ENCODE data around the gene MX1.

Gene MX1

DNA sequence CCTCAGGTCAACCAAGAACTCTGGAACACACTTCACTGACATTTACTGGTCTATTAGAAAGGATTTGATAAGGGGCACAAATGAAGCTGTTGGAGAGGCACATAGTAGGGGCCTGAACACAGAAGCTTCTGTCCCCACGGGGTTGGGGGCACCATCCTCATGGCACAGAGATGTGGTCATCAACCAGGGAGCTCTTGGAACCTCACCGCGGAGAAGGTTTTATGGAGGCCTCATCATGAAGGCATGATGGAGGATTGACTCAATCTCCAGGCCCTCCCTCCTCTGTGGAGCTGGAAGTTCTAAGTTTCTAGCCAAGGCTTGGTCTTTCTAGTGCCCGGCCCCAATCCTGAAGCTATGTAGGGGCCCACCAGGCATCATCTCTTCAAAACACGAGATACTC is 23.6 kb downstream of the MX1 start:
- Histone ChIP-seq H3K36me3 (ENCODE audit: control insufficient read depth in 1 of 2, insufficient read depth in 2 of 2, low read length in 2 of 2) (peaks cover 52 to 72% of the 10 kb centered on the region in 2 donors), H3K9me3 (ENCODE audit: control insufficient read depth in 1 of 2, low read length in 2 of 2) (no peaks in the 10 kb centered on the region), H3K27ac (ENCODE audit: low read length) (no peak overlapping the region), H3K4me3 (ENCODE audit: low read depth in 1 of 2, low read length in 2 of 2) (no peak overlapping the region), H3K27me3 (ENCODE audit: low read depth, low read length) (no peaks in the 10 kb centered on the region), H3K4me1 (ENCODE audit: control insufficient read depth in 1 of 2, insufficient read depth in 2 of 2, low read length in 2 of 2) (no peaks in the 10 kb centered on the region)

DNA sequence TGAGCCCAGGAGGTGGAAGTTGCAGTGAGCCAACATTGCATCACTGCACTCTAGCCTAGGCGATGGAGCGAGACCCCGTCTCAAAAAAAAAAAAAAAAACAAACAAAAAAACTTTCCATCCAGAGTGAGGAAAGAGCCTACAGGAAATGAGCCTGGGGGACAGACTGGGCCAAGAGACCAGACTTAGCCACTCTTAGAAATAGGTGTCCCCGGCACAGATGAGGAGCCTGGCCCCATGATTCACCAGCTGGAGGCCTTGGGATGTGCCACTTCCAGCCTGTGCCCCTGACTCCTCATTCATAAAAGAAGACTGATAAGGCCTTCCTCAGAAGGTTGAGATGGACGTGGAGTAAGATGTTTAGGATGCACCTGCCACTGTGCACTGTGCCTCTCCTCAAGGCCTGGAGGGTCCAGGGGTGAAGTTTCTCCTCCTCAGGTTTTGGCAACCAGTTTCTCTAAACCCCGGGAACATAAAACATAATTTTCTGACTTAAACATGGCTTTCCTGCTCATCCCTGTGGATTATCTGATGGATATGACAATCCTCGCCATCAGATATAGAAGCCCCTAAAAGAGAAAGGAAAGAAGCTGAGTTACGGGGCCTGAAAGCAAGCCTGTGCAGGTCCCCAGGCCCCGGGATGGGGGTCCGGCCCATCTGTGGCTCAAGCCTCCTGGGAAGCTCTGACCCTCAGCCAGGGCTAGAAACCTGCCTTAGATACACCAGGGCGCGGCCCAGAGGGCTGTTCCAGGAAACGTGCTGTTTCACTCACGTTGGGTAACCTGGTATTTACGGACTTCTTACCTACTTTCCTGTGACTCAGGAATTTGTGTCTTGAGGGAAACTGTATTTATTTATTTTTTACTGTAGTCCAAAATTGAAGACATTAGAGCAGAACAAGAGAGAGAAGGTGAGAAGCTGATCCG is 26.0 kb downstream of the MX1 start:
- no peak overlapping the region for H3K27ac ChIP-seq (ENCODE audit: low read length)
- H3K27me3 ChIP-seq (ENCODE audit: low read depth, low read length), result no peaks in the 10 kb centered on the region
- H3K36me3 ChIP-seq (ENCODE audit: control insufficient read depth in 1 of 2, insufficient read depth in 2 of 2, low read length in 2 of 2), result peaks cover 38 to 65% of the 10 kb centered on the region in 2 donors
- H3K4me1 ChIP-seq (ENCODE audit: control insufficient read depth in 1 of 2, insufficient read depth in 2 of 2, low read length in 2 of 2), result no peaks in the 10 kb centered on the region
- H3K4me3 ChIP-seq (ENCODE audit: low read depth in 1 of 2, low read length in 2 of 2), result no peak overlapping the region
- no peaks in the 10 kb centered on the region for H3K9me3 ChIP-seq (ENCODE audit: control insufficient read depth in 1 of 2, low read length in 2 of 2)

DNA sequence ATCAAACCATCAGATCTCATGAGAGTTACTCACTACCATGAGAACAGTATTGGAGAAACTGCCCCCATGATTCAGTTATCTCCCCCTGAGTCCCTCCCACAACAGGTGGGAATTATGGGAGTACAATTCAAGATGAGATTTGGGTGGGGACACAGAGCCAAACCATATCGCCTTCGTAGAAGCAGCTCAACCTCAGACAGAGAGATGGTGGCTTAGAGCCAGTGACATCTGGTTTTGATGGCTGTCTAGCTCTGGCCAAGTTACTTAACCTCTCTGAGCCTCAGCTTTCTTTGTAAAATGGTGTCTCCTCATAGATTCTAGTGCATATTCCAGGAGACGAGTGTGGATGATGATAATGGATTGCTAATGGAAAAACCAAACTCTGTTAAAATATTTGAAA is 27.2 kb downstream of the MX1 start:
- Histone ChIP-seq H3K4me3 (ENCODE audit: low read depth in 1 of 2, low read length in 2 of 2) (no peak overlapping the region), H3K36me3 (ENCODE audit: control insufficient read depth in 1 of 2, insufficient read depth in 2 of 2, low read length in 2 of 2) (peaks cover 34 to 67% of the 10 kb centered on the region in 2 donors), H3K27me3 (ENCODE audit: low read depth, low read length) (no peaks in the 10 kb centered on the region), H3K4me1 (ENCODE audit: control insufficient read depth in 1 of 2, insufficient read depth in 2 of 2, low read length in 2 of 2) (no peaks in the 10 kb centered on the region), H3K27ac (ENCODE audit: low read length) (no peak overlapping the region), H3K9me3 (ENCODE audit: control insufficient read depth in 1 of 2, low read length in 2 of 2) (no peaks in the 10 kb centered on the region)

GRCh38 chr21:41453761-41454160 is 27.7 kb downstream of the MX1 start:
- H3K9me3 ChIP-seq (ENCODE audit: control insufficient read depth in 1 of 2, low read length in 2 of 2), result no peaks in the 10 kb centered on the region
- peaks cover 36 to 72% of the 10 kb centered on the region in 2 donors for H3K36me3 ChIP-seq (ENCODE audit: control insufficient read depth in 1 of 2, insufficient read depth in 2 of 2, low read length in 2 of 2)
- H3K4me3 ChIP-seq (ENCODE audit: low read depth in 1 of 2, low read length in 2 of 2), result no peak overlapping the region
- no peaks in the 10 kb centered on the region for H3K4me1 ChIP-seq (ENCODE audit: control insufficient read depth in 1 of 2, insufficient read depth in 2 of 2, low read length in 2 of 2)
- H3K27ac ChIP-seq (ENCODE audit: low read length), result no peak overlapping the region
- no peaks in the 10 kb centered on the region for H3K27me3 ChIP-seq (ENCODE audit: low read depth, low read length)

DNA sequence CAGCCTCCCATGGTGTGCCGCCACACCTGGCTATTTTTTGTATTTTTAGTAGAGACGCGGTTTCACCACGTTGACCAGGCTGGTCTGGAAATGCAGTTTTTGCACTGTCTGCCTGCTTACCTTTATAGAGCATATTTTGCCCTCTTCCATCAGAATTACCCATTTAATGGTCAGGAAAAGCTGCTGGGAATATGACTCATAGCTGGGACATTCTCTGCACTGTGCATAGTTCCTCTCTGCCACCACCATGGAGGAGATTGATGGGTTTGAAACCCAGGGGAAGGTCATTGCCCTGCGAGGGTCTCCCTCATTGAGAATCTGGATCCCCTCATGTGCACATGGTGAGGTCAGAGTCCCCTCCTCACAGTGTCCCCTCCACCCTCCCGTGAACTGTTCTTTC is 32.1 kb downstream of the MX1 start:
- Histone ChIP-seq H3K4me1 (ENCODE audit: control insufficient read depth in 1 of 2, insufficient read depth in 2 of 2, low read length in 2 of 2) (peaks cover 0 to 3% of the 10 kb centered on the region in 2 donors), H3K27me3 (ENCODE audit: low read depth, low read length) (no peaks in the 10 kb centered on the region), H3K4me3 (ENCODE audit: low read depth in 1 of 2, low read length in 2 of 2) (no peak overlapping the region), H3K36me3 (ENCODE audit: control insufficient read depth in 1 of 2, insufficient read depth in 2 of 2, low read length in 2 of 2) (peaks cover 20 to 43% of the 10 kb centered on the region in 2 donors), H3K9me3 (ENCODE audit: control insufficient read depth in 1 of 2, low read length in 2 of 2) (no peaks in the 10 kb centered on the region), H3K27ac (ENCODE audit: low read length) (no peak overlapping the region)

DNA sequence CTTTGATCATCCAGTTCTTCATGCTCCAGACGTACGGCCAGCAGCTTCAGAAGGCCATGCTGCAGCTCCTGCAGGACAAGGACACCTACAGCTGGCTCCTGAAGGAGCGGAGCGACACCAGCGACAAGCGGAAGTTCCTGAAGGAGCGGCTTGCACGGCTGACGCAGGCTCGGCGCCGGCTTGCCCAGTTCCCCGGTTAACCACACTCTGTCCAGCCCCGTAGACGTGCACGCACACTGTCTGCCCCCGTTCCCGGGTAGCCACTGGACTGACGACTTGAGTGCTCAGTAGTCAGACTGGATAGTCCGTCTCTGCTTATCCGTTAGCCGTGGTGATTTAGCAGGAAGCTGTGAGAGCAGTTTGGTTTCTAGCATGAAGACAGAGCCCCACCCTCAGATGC is 32.5 kb downstream of the MX1 start:
- peaks cover 0 to 3% of the 10 kb centered on the region in 2 donors for H3K4me1 ChIP-seq (ENCODE audit: control insufficient read depth in 1 of 2, insufficient read depth in 2 of 2, low read length in 2 of 2)
- H3K9me3 ChIP-seq (ENCODE audit: control insufficient read depth in 1 of 2, low read length in 2 of 2), result no peaks in the 10 kb centered on the region
- no peak overlapping the region for H3K27ac ChIP-seq (ENCODE audit: low read length)
- no peaks in the 10 kb centered on the region for H3K27me3 ChIP-seq (ENCODE audit: low read depth, low read length)
- peaks cover 17 to 39% of the 10 kb centered on the region in 2 donors for H3K36me3 ChIP-seq (ENCODE audit: control insufficient read depth in 1 of 2, insufficient read depth in 2 of 2, low read length in 2 of 2)
- H3K4me3 ChIP-seq (ENCODE audit: low read depth in 1 of 2, low read length in 2 of 2), result no peak overlapping the region

GRCh38 chr21:41459884-41460534 is 34.0 kb downstream of the MX1 start:
- Histone ChIP-seq H3K4me3 (ENCODE audit: low read depth in 1 of 2, low read length in 2 of 2) (no peak overlapping the region), H3K4me1 (ENCODE audit: control insufficient read depth in 1 of 2, insufficient read depth in 2 of 2, low read length in 2 of 2) (peaks cover 0 to 3% of the 10 kb centered on the region in 2 donors), H3K36me3 (ENCODE audit: control insufficient read depth in 1 of 2, insufficient read depth in 2 of 2, low read length in 2 of 2) (peaks cover 14 to 31% of the 10 kb centered on the region in 2 donors), H3K9me3 (ENCODE audit: control insufficient read depth in 1 of 2, low read length in 2 of 2) (no peaks in the 10 kb centered on the region), H3K27ac (ENCODE audit: low read length) (no peak overlapping the region), H3K27me3 (ENCODE audit: low read depth, low read length) (no peaks in the 10 kb centered on the region)

GRCh38 chr21:41460578-41461527 is 34.8 kb downstream of the MX1 start:
- H3K4me1 ChIP-seq (ENCODE audit: control insufficient read depth in 1 of 2, insufficient read depth in 2 of 2, low read length in 2 of 2), result peaks cover 0 to 3% of the 10 kb centered on the region in 2 donors
- H3K4me3 ChIP-seq (ENCODE audit: low read depth in 1 of 2, low read length in 2 of 2), result no peak overlapping the region
- H3K27ac ChIP-seq (ENCODE audit: low read length), result no peak overlapping the region
- peaks cover 7 to 24% of the 10 kb centered on the region in 2 donors for H3K36me3 ChIP-seq (ENCODE audit: control insufficient read depth in 1 of 2, insufficient read depth in 2 of 2, low read length in 2 of 2)
- H3K27me3 ChIP-seq (ENCODE audit: low read depth, low read length), result no peaks in the 10 kb centered on the region
- no peaks in the 10 kb centered on the region for H3K9me3 ChIP-seq (ENCODE audit: control insufficient read depth in 1 of 2, low read length in 2 of 2)

GRCh38 chr21:41465176-41465781 is 39.2 kb downstream of the MX1 start:
- Histone ChIP-seq H3K27ac (ENCODE audit: low read length) (no peak overlapping the region), H3K27me3 (ENCODE audit: low read depth, low read length) (no peaks in the 10 kb centered on the region), H3K4me3 (ENCODE audit: low read depth in 1 of 2, low read length in 2 of 2) (no peak overlapping the region), H3K36me3 (ENCODE audit: control insufficient read depth in 1 of 2, insufficient read depth in 2 of 2, low read length in 2 of 2) (peaks cover 0 to 6% of the 10 kb centered on the region in 2 donors), H3K9me3 (ENCODE audit: control insufficient read depth in 1 of 2, low read length in 2 of 2) (no peaks in the 10 kb centered on the region), H3K4me1 (ENCODE audit: control insufficient read depth in 1 of 2, insufficient read depth in 2 of 2, low read length in 2 of 2) (peaks cover 0 to 8% of the 10 kb centered on the region in 2 donors)

DNA sequence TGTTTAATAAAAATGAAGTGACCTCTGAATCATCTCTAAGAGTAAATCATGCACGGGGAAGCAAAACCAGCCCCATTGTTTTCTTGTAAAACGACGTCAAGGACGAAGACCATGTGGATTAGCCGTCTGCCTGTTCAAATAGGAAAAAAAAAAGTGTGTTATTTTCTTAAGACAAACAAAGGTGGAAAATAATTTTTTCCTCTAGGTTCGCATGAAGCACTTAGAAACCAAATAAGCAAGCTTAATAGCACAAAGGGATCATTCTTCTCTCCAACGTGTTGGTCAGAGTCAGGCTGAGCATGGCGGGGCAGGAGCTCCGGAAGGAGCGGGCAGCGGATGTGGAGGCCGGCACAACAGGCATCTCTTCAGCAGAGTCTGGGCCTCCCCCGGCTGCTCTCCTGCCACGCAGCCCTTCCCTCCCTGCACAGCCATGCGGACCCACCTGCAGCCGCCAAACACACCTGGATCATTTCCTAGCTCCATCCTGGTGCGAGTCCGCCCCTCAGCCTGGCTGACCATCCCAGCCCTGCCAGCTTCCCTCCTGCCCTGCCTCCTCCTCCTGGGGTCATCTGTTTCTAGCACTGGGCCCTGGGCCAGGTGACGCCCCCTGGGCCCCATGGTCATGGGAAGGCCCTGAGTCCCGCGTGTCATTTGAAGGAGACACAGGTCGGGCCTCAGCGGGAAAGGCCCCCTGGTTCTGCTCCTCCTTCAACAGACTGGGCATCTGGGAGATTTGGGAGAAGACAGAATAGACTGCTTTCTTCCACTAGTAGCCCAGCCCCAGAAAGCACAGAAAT is 40.2 kb downstream of the MX1 start:
- no peaks in the 10 kb centered on the region for H3K27me3 ChIP-seq (ENCODE audit: low read depth, low read length)
- no peak overlapping the region for H3K4me3 ChIP-seq (ENCODE audit: low read depth in 1 of 2, low read length in 2 of 2)
- H3K9me3 ChIP-seq (ENCODE audit: control insufficient read depth in 1 of 2, low read length in 2 of 2), result no peaks in the 10 kb centered on the region
- H3K4me1 ChIP-seq (ENCODE audit: control insufficient read depth in 1 of 2, insufficient read depth in 2 of 2, low read length in 2 of 2), result peaks cover 0 to 4% of the 10 kb centered on the region in 2 donors
- H3K27ac ChIP-seq (ENCODE audit: low read length), result no peak overlapping the region
- H3K36me3 ChIP-seq (ENCODE audit: control insufficient read depth in 1 of 2, insufficient read depth in 2 of 2, low read length in 2 of 2), result peaks cover 0 to 6% of the 10 kb centered on the region in 2 donors

Measured in muscle layer of duodenum (tissue), 2 donors.